Osteoblast (primary cell): ENCODE data around the gene C14orf180. TPM values are rescaled to one million over a fixed set of nuclear protein-coding genes. Genes with fewer than 3 reads are reported as not detected.

Experiments used
- DNase-seq: peaks from one replicate; pipeline ENCODE4 v3.0.0; 2011; ENCODE audit warnings: low spot score, mixed read lengths; ENCODE audit not compliant: insufficient read length; ENCODE audit errors: missing footprints
- H2AFZ ChIP-seq: 2 replicates; pipeline ENCODE4 v1.6.0; 2011; ENCODE audit warnings: mild to moderate bottlenecking, low read length
- H3K27ac ChIP-seq: 2 replicates; pipeline ENCODE4 v1.5.1; 2011; ENCODE audit warnings: mild to moderate bottlenecking, low read depth, low read length, moderate library complexity
- H3K27me3 ChIP-seq: 2 replicates; pipeline ENCODE4 v1.6.0; 2012; ENCODE audit warnings: mild to moderate bottlenecking, control low read depth, inconsistent platforms, low read length, moderate library complexity; ENCODE audit not compliant: insufficient read depth
- H3K36me3 ChIP-seq: 2 replicates; pipeline ENCODE4 v1.5.1; 2011; ENCODE audit warnings: mild to moderate bottlenecking, low read length, control low read depth, moderate library complexity; ENCODE audit not compliant: insufficient read depth
- H3K4me1 ChIP-seq: 2 replicates; pipeline ENCODE4 v1.5.1; 2011; ENCODE audit warnings: mild to moderate bottlenecking, low read length, control low read depth, moderate library complexity; ENCODE audit not compliant: insufficient read depth
- H3K4me2 ChIP-seq: 2 replicates; pipeline ENCODE4 v1.6.0; 2011; ENCODE audit warnings: mild to moderate bottlenecking, low read length; ENCODE audit not compliant: insufficient read depth
- H3K4me3 ChIP-seq: fragments of 200-600 bp; sonication (generic); 3 replicates; pipeline ENCODE4 v1.5.1; 2012; ENCODE audit warnings: mild to moderate bottlenecking, low read length, inconsistent platforms; ENCODE audit not compliant: insufficient read depth
- H3K79me2 ChIP-seq: 2 replicates; pipeline ENCODE4 v1.6.0; 2012; ENCODE audit warnings: mild to moderate bottlenecking, low read length, control low read depth, inconsistent platforms; ENCODE audit not compliant: insufficient read depth
- H3K9me3 ChIP-seq: 2 replicates; pipeline ENCODE4 v1.5.1; 2011; ENCODE audit warnings: low read depth, low read length, control low read depth
- H4K20me1 ChIP-seq: 2 replicates; pipeline ENCODE4 v1.6.0; 2012; ENCODE audit warnings: mild to moderate bottlenecking, low read length, control low read depth; ENCODE audit not compliant: insufficient read depth
- total RNA-seq: library from RNA; depleted of rRNA; stranded (reverse); fragments of >200 nt; gene quantifications from 2 replicates; pipeline ENCODE4 v1.2.3, GENCODE V29; 2012
- TF ChIP-seq, protein P1 (sequence below): IDR thresholded peaks from 2 replicates; pipeline ENCODE4 v1.5.1; 2011; ENCODE audit warnings: mild to moderate bottlenecking, low read depth, low read length, moderate library complexity; ENCODE audit errors: extremely low read depth

C14orf180 gene
- total RNA-seq, 1 donor, result not detected

DNA sequence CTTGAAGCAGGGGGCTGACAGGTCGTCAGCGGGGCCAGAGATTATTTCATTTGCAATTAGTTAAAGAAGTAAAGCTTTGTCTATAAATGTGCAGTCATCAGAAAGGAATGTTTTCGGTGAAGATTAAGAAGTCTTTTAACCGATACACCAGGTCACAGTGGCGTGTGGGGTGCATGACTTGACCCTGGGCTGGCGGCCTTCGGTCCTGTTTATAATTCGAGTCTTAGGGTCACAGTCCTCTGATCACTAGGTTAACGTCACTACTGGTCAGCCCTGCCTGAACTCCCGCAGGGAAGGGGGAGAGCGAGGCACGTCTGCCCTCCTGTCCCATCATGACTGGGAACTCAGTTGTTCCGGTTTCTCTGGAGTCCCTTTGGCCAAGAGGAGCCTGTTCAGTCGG is 5.0 kb upstream of the C14orf180 start:
- TF ChIP-seq, protein P1, sequence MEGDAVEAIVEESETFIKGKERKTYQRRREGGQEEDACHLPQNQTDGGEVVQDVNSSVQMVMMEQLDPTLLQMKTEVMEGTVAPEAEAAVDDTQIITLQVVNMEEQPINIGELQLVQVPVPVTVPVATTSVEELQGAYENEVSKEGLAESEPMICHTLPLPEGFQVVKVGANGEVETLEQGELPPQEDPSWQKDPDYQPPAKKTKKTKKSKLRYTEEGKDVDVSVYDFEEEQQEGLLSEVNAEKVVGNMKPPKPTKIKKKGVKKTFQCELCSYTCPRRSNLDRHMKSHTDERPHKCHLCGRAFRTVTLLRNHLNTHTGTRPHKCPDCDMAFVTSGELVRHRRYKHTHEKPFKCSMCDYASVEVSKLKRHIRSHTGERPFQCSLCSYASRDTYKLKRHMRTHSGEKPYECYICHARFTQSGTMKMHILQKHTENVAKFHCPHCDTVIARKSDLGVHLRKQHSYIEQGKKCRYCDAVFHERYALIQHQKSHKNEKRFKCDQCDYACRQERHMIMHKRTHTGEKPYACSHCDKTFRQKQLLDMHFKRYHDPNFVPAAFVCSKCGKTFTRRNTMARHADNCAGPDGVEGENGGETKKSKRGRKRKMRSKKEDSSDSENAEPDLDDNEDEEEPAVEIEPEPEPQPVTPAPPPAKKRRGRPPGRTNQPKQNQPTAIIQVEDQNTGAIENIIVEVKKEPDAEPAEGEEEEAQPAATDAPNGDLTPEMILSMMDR, result no peak
- H3K27me3 ChIP-seq, result peaks cover 7% of the 10 kb centered on the region
- H3K79me2 ChIP-seq, result no peaks in the 10 kb centered on the region
- no peaks in the 10 kb centered on the region for H3K4me1 ChIP-seq
- no peak overlapping the region for H3K27ac ChIP-seq
- DNase-seq, result no peak
- H4K20me1 ChIP-seq, result no peaks in the 10 kb centered on the region
- no peak overlapping the region for H3K4me2 ChIP-seq
- H3K4me3 ChIP-seq, result no peak overlapping the region
- H3K36me3 ChIP-seq, result no peaks in the 10 kb centered on the region
- no peaks in the 10 kb centered on the region for H3K9me3 ChIP-seq
- no peak overlapping the region for H2AFZ ChIP-seq

DNA sequence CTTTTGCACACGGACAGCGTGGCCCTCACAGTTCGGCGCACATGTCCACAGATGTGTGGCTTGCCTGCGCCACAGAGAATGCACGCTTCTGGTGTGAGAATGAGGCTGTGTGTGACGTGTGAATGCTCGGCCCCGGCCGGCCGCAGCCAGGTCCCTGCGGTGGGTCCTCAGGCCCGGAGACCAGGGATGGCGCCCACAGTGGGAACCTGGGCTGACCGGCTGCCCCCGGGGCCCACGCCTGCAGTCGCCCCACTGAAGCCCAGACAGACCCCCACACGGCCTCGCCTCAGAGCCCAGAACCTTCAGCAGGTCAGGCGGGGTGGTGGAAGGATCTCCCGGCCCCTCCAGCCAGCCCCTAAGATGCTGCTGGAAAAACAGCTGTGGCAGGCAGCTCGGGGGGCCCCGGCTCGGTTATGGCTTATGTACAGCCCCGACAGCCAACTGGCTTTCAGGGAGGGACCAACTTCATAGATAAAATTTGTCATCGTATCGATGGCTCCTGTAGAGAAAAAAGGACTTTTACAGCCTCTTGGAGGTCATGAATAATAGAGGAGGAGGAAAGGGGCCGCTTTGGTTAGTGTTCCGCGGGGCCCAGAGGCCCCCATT is 4.5 kb upstream of the C14orf180 start:
- DNase-seq, result no peak
- Histone ChIP-seq H3K4me2 (no peak overlapping the region), H3K27me3 (peaks cover 7% of the 10 kb centered on the region), H3K4me3 (no peak overlapping the region), H4K20me1 (no peaks in the 10 kb centered on the region), H2AFZ (no peak overlapping the region), H3K36me3 (no peaks in the 10 kb centered on the region), H3K9me3 (no peaks in the 10 kb centered on the region), H3K79me2 (no peaks in the 10 kb centered on the region), H3K4me1 (no peaks in the 10 kb centered on the region), H3K27ac (no peak overlapping the region)
- TF ChIP-seq, protein P1, result no peak

DNA sequence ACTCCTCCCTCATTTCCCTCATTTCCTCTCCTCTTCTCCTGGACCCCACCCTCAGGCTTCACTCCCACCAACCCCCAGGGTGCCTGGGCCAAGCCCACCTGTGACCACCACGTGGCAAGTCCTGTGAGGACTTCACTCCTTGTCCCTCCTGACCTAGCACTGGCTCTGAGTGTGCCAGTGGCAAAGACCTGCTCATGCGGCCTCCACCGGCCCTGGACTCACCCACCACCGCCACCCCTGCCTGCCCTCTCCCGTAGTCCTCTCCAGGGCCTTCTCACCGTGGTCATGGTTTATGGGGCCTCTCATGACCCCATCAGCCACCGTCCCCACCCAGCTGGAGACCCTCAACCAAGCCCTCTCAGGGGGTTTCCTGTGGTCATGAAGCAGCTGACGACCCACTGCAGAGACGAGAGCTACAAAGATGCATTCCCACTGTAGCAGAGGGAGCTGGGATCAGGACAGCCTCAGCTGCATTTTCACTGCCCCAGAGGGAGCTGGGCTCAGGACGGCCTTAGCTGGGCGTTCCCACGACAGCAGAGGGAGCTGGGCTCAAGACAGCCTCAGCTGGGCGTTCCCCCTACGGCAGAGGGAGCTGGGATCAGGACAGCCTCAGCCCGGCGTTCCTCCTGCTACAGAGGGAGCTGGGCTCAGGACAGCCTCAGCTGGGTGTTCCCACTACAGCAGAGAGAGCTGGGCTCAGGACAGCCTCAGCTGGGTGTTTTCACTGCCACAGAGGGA is 3.2 kb upstream of the C14orf180 start:
- no peak overlapping the region for H3K27ac ChIP-seq
- TF ChIP-seq, protein P1, result no peak
- no peaks in the 10 kb centered on the region for H3K9me3 ChIP-seq
- no peaks in the 10 kb centered on the region for H4K20me1 ChIP-seq
- H3K27me3 ChIP-seq, result peaks cover 14% of the 10 kb centered on the region
- peak; percentile 95 for DNase-seq
- H3K4me3 ChIP-seq, result no peak overlapping the region
- H3K79me2 ChIP-seq, result no peaks in the 10 kb centered on the region
- no peak overlapping the region for H2AFZ ChIP-seq
- no peaks in the 10 kb centered on the region for H3K36me3 ChIP-seq
- H3K4me2 ChIP-seq, result no peak overlapping the region
- H3K4me1 ChIP-seq, result no peaks in the 10 kb centered on the region

DNA sequence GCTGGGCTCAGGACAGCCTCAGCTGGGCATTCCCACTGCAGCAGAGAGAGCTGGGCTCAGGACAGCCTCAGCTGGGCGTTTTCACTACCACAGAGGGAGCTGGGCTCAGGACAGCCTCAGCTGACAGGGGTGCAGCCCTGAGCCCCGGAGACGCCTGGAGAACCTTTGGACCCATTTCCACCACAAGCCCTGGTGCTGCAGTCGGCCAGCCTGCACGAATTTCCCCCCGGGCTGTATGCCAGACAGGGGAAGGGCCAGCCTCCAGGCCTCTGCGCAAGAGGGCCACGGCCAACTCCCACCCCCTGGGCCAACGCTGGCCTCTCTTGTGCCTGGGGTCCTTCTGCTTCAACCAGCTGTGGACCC is 2.6 kb upstream of the C14orf180 start:
- Histone ChIP-seq H3K27ac (no peak overlapping the region), H4K20me1 (no peaks in the 10 kb centered on the region), H3K36me3 (no peaks in the 10 kb centered on the region), H3K9me3 (no peaks in the 10 kb centered on the region), H2AFZ (no peak overlapping the region), H3K79me2 (no peaks in the 10 kb centered on the region), H3K4me3 (no peak overlapping the region), H3K4me1 (no peaks in the 10 kb centered on the region), H3K27me3 (peaks cover 15% of the 10 kb centered on the region), H3K4me2 (no peak overlapping the region)
- TF ChIP-seq, protein P1, result no peak
- DNase-seq, result no peak
